HG02981 (cell line): ENCODE results near the gene GRIA3.
"Not testable (repeated sequence)": the region's sequence is repeated elsewhere in the genome, so short reads cannot be mapped to it uniquely, and the experiment has no call there.

ENCODE experiments used
- ATAC-seq: cut with Tn5 transposase; IDR thresholded peaks from one replicate; pipeline ENCODE4 v1.9.1; 2021; ENCODE audit warnings: mild to moderate bottlenecking, moderate library complexity; ENCODE audit not compliant: unreplicated experiment

The GRIA3 gene

DNA sequence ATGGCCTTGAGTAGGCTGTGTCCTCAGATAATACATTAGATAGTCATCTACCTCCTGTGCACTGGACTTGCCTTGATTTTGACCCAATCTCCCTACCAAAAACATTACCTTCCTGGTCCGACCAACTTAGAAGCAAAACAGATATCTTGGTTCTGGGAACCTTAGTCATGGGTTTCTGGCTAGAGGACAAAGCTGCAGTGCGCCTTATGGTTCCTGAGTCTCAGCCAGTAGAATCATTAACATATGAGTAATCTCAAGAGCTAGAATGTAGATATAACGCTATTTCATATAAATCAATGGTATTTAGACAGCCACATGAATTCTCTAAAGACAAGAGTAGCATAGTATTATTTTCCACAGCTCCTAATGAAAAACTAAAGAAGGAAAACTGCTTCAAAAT, 83.1 kb downstream of the GRIA3 start:
- no peak for ATAC-seq

DNA sequence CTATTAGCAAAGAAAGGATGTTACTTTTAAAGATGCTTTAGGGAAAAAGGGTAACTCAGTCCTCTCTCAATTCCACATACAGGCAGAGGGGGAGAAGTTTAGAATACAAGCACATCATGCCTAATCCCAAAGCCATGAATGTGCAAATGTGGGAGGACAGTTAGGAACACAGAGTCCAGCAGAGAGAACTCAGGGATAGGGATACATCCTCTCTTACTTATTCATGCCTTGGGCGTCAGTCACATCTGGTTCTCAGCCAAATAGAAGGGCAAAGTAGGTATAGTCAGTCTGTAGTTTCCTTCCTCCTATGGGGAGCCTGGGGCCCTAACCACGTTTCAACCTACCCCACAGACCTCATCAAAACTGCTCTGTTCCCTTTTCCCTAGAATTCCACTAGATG, 87.8 kb downstream of the GRIA3 start:
- no peak for ATAC-seq

DNA sequence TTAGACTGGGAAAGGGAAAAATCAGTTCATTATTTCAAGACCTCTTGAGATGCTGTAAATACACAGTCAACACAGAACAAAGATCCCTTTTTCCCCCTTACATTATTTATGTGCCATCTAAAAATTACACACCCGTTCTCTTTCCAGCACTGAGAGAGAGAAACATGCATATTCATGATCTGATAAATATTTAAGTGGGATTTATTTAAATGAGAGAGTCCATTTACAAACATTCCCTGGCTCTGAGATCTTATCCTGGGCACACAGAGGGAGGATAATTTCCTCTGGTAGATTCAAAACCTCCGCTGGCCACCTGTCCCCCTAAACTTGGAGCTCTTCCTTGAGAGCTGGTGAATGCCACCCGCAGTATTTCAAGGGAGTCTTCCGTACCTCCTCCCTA, 88.6 kb downstream of the GRIA3 start:
- no peak for ATAC-seq

DNA sequence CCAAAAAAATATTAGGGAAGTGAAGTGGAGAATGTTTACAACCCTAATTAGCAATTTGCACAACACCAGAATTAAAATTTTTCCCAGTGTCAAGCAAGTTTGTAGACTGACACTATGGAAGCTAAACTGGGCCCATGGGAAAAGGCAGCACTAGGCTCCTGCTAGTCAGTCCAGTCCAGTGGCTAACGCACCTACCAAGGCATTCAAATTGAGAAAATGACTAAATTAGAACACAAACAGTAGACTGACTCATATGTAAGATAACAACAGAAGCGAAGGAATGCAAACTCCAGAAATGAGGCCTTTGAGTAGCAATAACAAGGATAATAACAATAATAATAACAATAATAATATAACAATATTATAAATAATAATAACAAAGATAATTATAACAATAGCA, 90.7 kb downstream of the GRIA3 start:
- ATAC-seq, result no peak

DNA sequence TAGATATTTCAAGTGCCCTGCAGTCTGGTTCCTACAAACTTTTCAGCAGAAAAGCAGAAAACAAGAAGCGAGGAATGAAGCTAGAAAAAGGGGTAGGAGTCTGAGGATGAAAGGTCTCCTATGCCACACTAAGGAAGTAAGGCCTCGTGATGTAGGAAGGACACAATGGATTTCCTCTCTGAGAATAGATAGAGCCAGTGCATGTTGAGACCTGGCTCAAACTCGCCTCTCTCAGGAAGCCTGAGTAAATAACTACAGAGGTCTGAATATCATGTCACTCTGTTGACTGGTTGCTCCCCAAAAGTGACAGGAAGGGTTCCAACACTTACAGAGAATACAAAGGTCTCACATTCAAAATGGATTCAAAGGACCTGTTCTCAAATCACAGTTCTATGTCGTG, 93.3 kb downstream of the GRIA3 start:
- ATAC-seq, result no peak

DNA sequence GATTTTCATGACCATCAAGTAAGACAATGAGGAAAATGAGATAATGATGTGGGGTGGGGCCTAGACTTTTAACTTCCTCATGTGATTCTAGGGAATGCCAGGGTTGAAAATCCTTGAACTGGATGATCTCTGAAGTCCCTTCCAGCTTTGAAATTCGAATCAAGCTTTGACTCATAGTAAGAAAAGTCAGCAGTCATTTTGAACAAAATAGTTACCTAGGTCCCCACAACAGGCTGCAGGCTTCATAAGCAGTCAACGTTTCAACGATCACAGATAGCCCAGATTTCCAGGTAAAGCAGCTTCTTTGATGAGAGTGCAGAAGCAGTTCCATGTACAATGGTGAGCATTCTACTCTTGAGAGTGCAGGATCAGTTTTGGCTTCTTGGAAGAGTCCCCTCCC, 93.7 kb downstream of the GRIA3 start:
- no peak for ATAC-seq

DNA sequence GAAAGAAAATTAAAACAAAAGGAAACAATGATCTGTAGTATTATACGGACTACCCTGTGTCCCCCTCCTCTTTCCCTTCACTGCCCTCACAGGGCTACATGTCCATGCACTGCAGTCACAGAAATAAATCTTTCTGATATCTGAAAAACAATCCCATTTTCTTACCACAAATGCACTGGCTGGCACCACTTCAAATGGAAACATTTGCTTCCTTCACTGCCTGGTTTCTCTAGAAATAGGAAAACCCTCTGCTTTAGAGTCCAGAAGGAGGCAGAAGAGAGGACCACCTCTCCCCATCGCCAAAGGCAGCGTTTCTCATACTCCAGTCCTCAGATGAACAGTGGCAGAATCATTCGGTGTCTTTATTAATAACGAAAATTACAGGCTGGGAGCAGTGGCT, 98.2 kb downstream of the GRIA3 start:
- ATAC-seq, result no peak

DNA sequence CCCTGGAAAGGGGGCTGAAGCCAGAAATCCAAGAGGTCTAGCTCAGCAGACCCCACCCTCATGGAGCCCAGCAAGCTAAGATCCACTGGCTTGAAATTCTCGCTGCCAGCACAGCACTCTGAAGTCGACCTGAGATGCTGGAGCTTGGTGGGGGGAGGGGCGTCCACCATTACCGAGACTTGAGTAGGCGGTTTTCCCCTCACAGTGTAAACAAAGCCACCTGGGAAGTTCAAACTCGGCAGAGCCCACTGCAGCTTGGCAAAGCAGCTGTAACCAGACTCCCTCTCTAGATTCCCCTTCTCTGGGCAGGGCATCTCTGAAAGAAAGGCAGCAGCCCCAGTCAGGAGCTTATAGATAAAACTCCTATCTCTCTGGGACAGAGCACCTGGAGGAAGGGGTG, 99.3 kb downstream of the GRIA3 start:
- not testable (repeated sequence) for ATAC-seq

DNA sequence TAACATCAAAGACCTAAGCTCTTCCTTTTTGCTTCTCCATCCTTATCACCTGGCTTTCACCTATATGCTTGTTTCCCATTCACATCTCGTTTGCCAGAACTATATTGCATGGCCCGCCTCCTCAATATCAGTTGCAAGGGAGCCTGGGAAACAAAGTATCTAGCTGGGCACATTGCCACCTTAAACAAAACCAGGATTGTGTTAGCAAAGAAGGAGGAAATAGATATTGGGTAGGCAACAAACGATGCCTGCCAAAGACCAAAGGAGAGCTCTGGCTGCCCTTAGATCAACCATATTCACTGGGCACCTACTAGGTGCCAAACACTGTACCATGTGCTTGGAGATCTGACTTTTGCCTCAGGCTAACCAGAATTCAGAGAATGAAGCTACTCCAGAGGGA, 107.5 kb downstream of the GRIA3 start:
- ATAC-seq, result no peak

DNA sequence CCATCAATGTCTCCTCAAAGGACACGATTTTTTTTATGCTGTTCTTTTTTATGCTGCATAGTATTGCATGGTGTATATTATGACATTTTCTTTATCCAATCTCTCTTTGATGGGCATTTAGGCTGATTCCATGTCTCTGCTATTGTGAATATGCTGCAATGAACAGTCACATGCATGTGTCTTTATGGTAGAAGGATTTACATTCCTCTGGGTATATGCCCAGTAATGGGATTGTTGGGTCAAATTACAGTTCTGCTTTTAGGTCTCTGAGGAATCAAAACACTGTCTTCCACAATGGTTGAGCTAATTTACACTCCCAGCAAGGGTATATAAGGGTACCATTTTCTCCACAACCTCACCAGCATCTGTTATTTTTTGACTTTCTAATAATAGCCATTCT, 113.9 kb downstream of the GRIA3 start:
- no peak for ATAC-seq

DNA sequence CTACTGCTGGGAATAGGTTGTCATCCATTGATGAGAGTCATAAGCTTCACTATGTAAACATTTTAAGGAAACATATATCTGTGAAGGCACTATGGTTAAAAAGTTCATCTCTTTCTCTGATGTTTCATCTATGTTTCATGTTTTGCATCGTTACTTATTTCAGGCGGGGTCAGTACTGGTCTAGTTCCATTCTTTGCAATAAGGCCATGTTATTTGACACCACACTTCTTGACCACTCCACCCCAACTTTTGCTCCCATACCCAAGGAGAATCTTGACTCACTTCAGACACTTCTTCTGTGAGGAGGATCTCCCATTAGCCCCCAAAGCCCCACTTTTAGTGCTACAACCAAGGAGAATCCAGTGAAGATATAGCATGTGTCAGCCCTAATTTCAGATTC, 119.4 kb downstream of the GRIA3 start:
- ATAC-seq, result no peak

DNA sequence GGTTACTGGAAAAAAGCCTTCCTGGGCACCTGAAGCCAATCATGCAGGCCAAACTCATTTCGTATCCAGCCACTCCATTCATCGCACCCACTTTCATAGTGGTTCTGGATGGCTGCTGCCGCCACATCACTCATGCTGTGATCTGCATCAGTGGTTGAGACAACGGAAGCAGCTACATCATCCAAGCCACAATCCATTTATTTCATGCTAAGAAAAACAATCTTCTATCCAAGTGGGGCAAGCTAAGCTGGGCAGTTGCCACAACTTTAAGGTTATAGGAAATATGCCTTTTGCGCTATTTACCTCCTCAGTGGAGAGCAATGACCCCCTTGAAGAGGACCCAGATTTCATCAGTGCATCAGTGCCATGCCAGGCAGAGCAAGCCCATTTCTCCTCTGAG, 124.6 kb downstream of the GRIA3 start:
- ATAC-seq, result no peak

DNA sequence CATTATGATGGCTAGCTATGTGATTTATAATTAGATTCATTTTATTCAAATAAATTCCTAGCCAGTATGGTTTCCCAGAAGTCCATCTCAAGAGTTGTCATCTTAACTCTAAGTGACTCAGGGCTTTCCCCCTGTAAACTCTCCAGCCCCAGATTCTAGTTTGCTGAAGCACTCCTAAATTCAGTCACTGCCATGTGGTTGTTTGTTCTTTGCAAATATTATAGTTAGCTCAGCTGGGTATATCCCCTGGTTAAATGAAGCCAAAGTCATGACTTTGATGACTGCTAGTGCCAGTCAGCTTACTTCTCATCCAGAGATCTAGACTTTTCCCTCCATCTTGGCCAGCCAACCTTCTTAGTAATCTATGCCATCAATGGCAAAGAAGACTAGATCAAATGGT, 126.0 kb downstream of the GRIA3 start:
- ATAC-seq, result no peak

DNA sequence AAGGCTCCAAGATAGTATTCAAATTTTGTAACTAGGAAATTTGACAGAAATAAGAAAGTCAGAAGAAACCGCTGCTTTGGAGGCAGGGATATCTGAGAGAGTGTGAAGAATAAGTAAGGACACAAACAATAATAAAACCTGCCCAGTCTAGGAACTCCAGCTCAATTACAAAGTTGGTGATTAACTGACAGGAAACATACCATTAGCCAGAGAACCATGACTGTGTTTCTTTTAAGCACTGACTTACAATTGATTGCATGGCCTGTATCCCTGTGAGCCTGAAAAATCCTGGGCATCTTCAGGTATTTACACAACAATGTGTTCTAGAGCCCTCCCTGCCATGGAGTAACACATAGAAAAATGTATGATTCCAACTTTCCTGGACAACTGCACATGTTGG, 127.4 kb downstream of the GRIA3 start:
- no peak for ATAC-seq

DNA sequence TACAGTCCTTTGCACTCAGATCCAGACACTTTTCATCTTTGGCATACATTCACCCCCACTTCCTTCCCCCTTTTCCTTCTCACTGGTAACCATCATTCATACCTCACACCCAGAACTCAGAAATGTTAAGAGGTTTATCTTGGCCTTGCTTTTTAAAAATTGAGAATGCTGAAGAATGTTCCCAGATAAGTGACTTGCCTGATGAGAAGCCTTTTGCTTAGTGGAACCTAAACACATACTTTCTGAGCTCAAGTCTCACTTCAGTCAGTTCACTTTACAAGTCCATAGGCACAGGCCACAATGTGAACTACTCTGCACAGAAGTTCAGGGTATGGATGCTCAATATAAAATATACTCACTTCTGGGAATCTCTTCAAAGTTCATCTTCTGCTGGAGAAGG, 129.4 kb downstream of the GRIA3 start:
- no peak for ATAC-seq

DNA sequence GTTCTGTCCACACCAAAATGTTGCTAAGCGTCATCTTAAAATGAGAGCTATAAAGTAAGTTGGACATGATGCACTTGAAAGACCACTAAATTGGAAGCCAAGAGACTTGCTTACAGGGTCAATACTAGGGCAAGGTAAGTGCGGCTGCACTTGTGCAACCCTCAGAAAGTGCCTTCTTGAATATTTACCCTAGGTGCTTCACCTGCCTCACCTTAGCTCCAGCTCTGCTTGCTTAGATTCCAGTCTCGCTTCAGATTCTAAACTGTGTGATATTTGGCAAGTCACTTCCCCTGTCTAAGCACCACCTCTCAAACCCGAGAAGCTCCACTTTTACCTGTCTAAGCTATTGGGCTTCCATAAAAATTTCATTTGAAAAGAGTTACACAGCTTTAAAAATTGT, 136.5 kb downstream of the GRIA3 start:
- no peak for ATAC-seq

DNA sequence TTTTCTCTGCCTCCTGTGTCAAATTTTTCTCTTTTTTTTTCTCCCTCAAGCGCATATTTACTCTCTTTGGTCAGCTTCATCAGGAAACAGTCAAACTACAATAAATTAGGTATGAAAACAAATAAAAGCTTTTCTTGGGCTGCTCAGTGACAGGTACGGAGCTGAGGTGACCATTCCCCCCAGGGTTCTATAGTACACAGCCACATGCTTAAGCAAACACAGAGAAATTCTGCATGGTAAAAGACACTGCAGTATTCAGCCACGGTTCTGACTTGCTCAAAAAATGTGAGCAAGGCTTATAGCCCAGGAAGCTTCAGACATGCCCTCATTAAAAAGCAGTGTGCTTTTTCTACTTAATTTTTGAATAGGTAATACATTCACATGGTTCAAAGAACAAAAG, 138.5 kb downstream of the GRIA3 start:
- ATAC-seq, result no peak

DNA sequence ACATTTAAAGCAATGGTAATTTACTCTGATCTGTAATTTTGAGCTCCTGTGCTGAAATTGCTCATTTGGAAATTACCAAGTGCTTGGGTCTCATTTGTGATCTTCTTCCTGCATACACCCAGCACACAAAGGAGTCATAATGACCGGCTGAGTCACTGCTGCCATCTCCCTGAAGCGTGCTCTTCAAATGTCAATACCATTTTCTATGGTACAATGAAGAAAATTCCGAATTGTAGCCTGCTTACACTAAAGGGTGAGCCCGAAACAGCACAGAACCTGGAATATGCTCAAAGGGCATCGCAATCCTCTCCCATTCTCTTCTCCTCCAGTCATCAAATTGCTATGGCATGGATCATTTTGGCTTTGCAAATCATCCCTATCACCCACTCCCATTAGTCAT, 140.5 kb downstream of the GRIA3 start:
- ATAC-seq, result no peak

DNA sequence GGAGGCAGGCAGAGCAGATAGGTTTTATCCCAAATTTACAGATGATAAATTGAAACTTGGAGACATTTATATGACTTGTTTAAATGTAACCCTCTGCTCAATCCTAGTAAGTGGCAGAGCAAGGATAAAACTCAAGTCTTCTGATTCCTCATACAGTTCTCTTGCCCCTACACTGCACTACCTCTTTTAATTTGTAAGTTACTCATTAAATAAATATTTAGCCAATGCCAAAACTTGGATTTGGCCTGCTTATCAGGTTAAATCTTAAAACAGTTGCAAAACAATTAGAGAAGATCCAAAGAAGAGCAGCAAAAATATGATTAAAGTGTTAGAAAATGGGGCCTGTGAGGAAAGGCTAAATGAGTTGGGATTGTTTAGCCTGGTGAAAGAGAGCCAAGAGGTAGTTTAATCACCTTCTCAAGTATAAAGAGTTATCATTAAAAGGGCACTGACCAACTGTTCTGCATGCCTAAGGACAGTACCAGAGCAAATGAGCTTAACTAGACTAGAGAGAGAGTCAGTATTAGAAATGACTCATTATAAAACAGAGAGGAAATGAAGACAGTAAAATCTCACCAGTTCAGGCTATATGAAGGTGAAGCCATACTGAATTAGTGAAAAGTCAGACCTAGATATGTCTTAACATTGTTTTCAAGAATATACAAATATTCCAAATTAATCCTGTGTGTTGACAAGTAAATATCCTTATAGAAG, 146.3 kb downstream of the GRIA3 start:
- ATAC-seq, result peak; percentile 59

DNA sequence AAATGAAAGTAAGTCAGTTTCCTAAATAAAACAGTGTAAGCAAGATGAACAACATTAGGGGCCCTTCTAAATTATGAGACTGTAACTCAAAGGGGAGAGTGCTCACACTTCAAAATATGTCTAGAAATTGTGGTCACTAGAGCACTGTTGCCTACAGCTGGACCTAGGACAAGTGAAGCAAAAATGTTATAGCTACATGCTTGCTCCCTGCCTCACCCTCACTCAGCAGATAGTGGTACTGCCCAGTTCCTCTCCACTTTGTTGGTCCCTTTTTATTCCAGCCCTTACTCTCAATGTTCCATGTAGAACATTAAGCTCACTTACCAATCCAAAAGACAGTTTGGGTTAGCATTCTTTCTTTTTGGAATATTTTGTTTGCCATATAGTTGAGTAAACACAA, 147.3 kb downstream of the GRIA3 start:
- ATAC-seq, result no peak

DNA sequence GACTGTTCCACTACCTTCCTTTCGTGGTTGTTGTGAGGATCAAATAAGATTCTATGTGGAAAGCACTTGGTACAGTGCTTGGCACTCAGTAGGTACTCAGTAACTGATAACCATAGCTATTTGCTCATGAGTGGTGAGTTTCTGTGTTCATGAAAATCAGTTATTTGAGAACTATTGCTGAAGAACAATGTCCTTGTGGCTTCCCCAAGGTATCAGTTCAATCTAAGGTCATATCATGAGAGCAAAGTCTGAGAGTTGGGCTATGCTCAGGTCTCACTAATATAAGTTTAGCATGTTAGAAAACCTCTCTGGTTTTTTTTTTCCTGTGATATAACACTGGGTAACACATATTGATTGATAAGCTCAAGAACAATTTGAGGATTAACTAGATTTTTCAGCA, 147.8 kb downstream of the GRIA3 start:
- no peak for ATAC-seq

DNA sequence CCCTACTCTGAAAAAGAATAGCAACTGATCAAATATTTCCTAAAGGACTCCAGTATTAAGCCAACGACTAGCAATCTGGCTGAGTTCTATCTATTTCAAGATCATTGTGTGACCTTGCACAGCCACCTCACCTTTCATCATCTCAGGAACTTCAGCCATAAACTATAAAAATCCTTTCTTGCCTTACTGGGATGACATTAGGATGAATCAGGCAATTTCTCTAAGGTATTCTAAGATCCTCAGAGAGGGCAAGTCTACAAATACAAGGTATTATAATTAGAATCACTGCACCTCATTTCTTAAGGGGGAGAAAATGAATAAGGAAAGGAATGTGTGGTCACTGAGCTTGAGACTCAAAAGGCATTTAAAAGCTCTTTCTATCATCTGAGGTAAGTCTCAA, 152.6 kb downstream of the GRIA3 start:
- no peak for ATAC-seq

DNA sequence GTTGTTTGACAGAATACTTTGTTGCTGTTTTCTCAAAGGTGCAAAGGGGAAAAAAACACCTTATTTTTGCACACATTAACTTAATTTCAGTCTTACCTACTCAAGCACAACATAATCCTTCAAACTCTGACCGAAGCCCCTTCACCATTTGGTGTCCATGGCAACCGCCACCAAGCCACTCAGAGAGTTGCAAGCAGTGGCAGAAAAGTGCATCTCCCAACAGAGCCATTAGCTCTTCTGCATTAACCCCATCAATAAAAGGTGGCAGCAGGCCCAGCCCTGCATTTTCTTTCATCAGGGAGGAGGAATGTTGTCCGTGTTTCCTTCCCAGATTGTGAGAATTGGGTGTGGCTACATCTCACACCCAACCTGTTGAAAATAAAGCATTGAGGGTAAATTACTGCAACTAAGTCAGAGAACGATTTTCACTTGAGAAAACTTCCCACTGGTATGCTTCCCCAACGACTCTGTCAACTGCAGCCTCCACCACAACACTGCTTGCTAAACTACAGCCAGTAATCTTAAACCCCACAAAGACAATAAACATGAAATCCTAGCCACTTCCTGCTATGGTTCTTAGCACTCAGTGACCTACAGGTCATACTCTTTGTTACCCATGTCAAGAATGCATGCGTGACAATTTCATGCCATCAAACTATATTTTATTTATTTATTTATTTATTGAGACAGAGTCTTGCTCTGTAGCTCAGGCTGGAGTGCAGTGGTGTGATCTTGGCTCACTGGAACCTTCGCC, 154.0 kb downstream of the GRIA3 start:
- no peak for ATAC-seq
